HepG2 (cell line): ENCODE results near the gene LRRC4C. TPM values are rescaled to one million over a fixed set of nuclear protein-coding genes. Genes with fewer than 3 reads are reported as not detected.

ENCODE experiments used
- ATAC-seq: fragments of 200-7000 bp; cut with Tn5 transposase; 3 replicates; pipeline ENCODE4 v1.9.1; 2020; ENCODE audit warnings: mild to moderate bottlenecking, moderate library complexity
- BruUV-seq: library from RNA; stranded (reverse); fragments of 400-500 nt; replicated peaks from 2 replicates; lab custom pipeline; 2021; lab: Mats Ljungman, UMichigan
- CTCF ChIA-PET: fragments of 300-600 bp; formaldehyde crosslinking; extraction: SDS; loops from one replicate; lab custom pipeline; 2021; ENCODE audit warnings: low total read pairs, inconsistent platforms, low intra/inter-chr PET ratio; lab: Yijun Ruan, JAX
- POLR2A ChIA-PET: fragments of 350-600 bp; sonication (Branson Sonifier 250); formaldehyde crosslinking; loops from one replicate; lab custom pipeline; 2020; ENCODE audit warnings: antibody characterized with exemption, inconsistent platforms; lab: Yijun Ruan, JAX
- DNase-seq: peaks from one replicate; pipeline ENCODE4 v3.0.0-alpha.2; 2015; ENCODE audit warnings: low spot score
- FAIRE-seq: peaks from 3 replicates; lab custom pipeline; 2011; peaks lifted over from hg19 to GRCh38; lab: Jason Lieb, UNC
- H2AFZ ChIP-seq: one replicate; pipeline ENCODE4 v1.6.1; 2011; ENCODE audit warnings: low read length, inconsistent platforms
- H3K27ac ChIP-seq: fragments of 300-600 bp; 3 replicates; pipeline ENCODE4 v1.8.0; 2011; ENCODE audit warnings: mixed run types, mild to moderate bottlenecking, mixed read lengths, low read length, inconsistent platforms; ENCODE audit not compliant: insufficient read depth; ENCODE audit errors: extremely low read length
- H3K27me3 ChIP-seq, 2 experiments: fragments of 200-600 bp in 1 of 2; 2 replicates in 1 of 2; 3 replicates in 1 of 2; pipeline versions ENCODE4 v1.6.0 to v1.8.0; 2011; ENCODE audit warnings: low read length in 2 of 2, mild to moderate bottlenecking in 2 of 2, moderate library complexity in 2 of 2, inconsistent platforms in 1 of 2; ENCODE audit not compliant: insufficient read depth in 2 of 2, control insufficient read depth in 1 of 2
- H3K36me3 ChIP-seq, 2 experiments: fragments of 200-600 bp in 1 of 2; replicated peaks in 1 of 2; 2 replicates in 1 of 2; 3 replicates in 1 of 2; pipeline versions ENCODE4 v1.5.1 to v1.8.0; 2011; ENCODE audit warnings: low read length in 2 of 2, inconsistent platforms in 1 of 2; ENCODE audit not compliant: insufficient read depth in 2 of 2, control insufficient read depth in 1 of 2
- H3K4me1 ChIP-seq: 2 replicates; pipeline ENCODE4 v1.5.1; 2012; ENCODE audit warnings: low read length, inconsistent platforms; ENCODE audit not compliant: insufficient read depth
- H3K4me2 ChIP-seq: 2 replicates; pipeline ENCODE4 v1.6.0; 2011; ENCODE audit warnings: low read depth, low read length, inconsistent platforms
- H3K4me3 ChIP-seq, 3 experiments: fragments of 200-600 bp in 1 of 3; sonication (generic), shearing (Covaris generic) in 1 of 3; replicated peaks in 1 of 3; 2 replicates each; pipeline ENCODE4 v1.5.1; 2011 to 2016; ENCODE audit warnings: low read length in 3 of 3, inconsistent platforms in 2 of 3, low read depth in 2 of 3, mild to moderate bottlenecking in 2 of 3, control low read depth in 1 of 3, mixed read lengths in 1 of 3; ENCODE audit not compliant: insufficient read depth in 1 of 3
- H3K79me2 ChIP-seq: one replicate; pipeline ENCODE4 v1.6.1; 2011; ENCODE audit warnings: low read length, inconsistent platforms; ENCODE audit not compliant: insufficient read depth
- H3K9ac ChIP-seq: 2 replicates; pipeline ENCODE4 v1.6.0; 2011; ENCODE audit warnings: mild to moderate bottlenecking, low read depth, low read length, inconsistent platforms; ENCODE audit not compliant: insufficient read depth
- H3K9me3 ChIP-seq: 2 replicates; pipeline ENCODE4 v1.5.1; 2012; ENCODE audit warnings: mild to moderate bottlenecking, low read length
- H4K20me1 ChIP-seq: 2 replicates; pipeline ENCODE4 v1.6.0; 2011; ENCODE audit warnings: inconsistent platforms, mild to moderate bottlenecking, low read length, moderate library complexity; ENCODE audit not compliant: insufficient read depth
- ELF3 ChIP-seq: IDR thresholded peaks from 2 replicates; pipeline ENCODE4 v1.6.1; 2016; ENCODE audit warnings: missing genetic modification reagents, missing compliant biosample characterization
- HNRNPLL ChIP-seq: fragments of 200-400 bp; formaldehyde crosslinking; IDR thresholded peaks from 2 replicates; pipeline ENCODE4 v1.6.1; 2017; ENCODE audit warnings: mild to moderate bottlenecking, low read depth, low read length; ENCODE audit not compliant: poor library complexity, severe bottlenecking
- RFXAP ChIP-seq: sonication (generic); formaldehyde crosslinking; IDR thresholded peaks from 2 replicates; pipeline ENCODE4 v1.4.0; 2020; ENCODE audit warnings: missing genetic modification reagents, borderline replicate concordance
- ZBTB8A ChIP-seq: sonication (generic); formaldehyde crosslinking; IDR thresholded peaks from 2 replicates; pipeline ENCODE4 v1.4.0; 2020; ENCODE audit warnings: mild to moderate bottlenecking, low read depth, missing genetic modification reagents, borderline replicate concordance
- ZC3H13 ChIP-seq: sonication (generic); formaldehyde crosslinking; IDR thresholded peaks from 2 replicates; pipeline ENCODE4 v1.8.1; 2023; ENCODE audit warnings: mild to moderate bottlenecking, missing genetic modification reagents, moderate library complexity
- ZFX ChIP-seq: sonication (generic); formaldehyde crosslinking; IDR thresholded peaks from 2 replicates; pipeline ENCODE4 v1.4.0; 2020; ENCODE audit warnings: mild to moderate bottlenecking, low read depth, missing genetic modification reagents, moderate library complexity
- ZNF749 ChIP-seq: sonication (generic); formaldehyde crosslinking; IDR thresholded peaks from 2 replicates; pipeline ENCODE4 v1.8.0; 2022; ENCODE audit warnings: mild to moderate bottlenecking, missing genetic modification reagents, moderate library complexity, borderline replicate concordance
- ZNF850 ChIP-seq: sonication (generic); formaldehyde crosslinking; conservative IDR thresholded peaks from 2 replicates; pipeline ENCODE4 v1.9.0; 2021; ENCODE audit warnings: mild to moderate bottlenecking, missing genetic modification reagents
- ZSCAN30 ChIP-seq: sonication (generic); formaldehyde crosslinking; IDR thresholded peaks from 2 replicates; pipeline ENCODE4 v1.5.0; 2020; ENCODE audit warnings: mild to moderate bottlenecking, missing genetic modification reagents
- WGBS: methylation state at CpG from one replicate; pipeline ENCODE4 v1.1.6; 2017; ENCODE audit warnings: low lambda C conversion rate; 5-methylcytosine and 5-hydroxymethylcytosine counted together
- in situ Hi-C: cut with HindIII; loops from 2 replicates; pipeline ENCODE4 v1.10.0; 2017; ENCODE audit warnings: low pct_unique_long_range_greater_than_20kb; ENCODE audit not compliant: extremely low pct_ligation_motif_present
- intact Hi-C: fragments of 100-400 bp; cut with micrococcal nuclease; formaldehyde crosslinking; loops from one replicate; pipeline ENCODE4 v1.10.0; 2022; ENCODE audit not compliant: unreplicated experiment
- polyA plus RNA-seq, 8 experiments: library from polyadenylated mRNA; depleted of rRNA in 3 of 8; stranded (reverse) in 7 of 8; unstranded in 1 of 8; fragments of >200 nt; fragmentation: Illumina TruSeq in 4 of 8; extraction: Trizol in 4 of 8; gene quantifications; 2 replicates each; pipeline versions ENCODE4 v1.2.1 to v1.2.3, GENCODE V29; 2011 to 2016; ENCODE audit warnings: low read depth in 4 of 8, missing spikeins in 1 of 8, mixed read lengths in 1 of 8; ENCODE audit not compliant: insufficient read depth in 1 of 8
- total RNA-seq, 5 experiments: library from RNA; depleted of rRNA; stranded (reverse); fragments of >200 nt; fragmentation: Illumina TruSeq; extraction: Trizol; gene quantifications; 2 replicates each; pipeline ENCODE4 v1.2.3, GENCODE V29; 2016; ENCODE audit warnings: low read depth in 1 of 5
- TF ChIP-seq, protein P1 (sequence below), 2 experiments: IDR thresholded peaks; 2 replicates each; pipeline ENCODE4 v1.6.1; 2011 to 2012; ENCODE audit warnings: low read length in 2 of 2, borderline replicate concordance in 1 of 2, low read depth in 1 of 2, mild to moderate bottlenecking in 1 of 2, moderate library complexity in 1 of 2
- TF ChIP-seq, protein P2 (sequence below): sonication (generic); formaldehyde crosslinking; IDR thresholded peaks from 2 replicates; pipeline ENCODE4 v1.8.0; 2023; ENCODE audit warnings: mild to moderate bottlenecking, missing genetic modification reagents

The LRRC4C gene
- total and polyA plus RNA-seq, 2 of the 13 experiments (the other 11 are each of a cell fraction or from before 2014, with no cell fraction given): not detected

DNA sequence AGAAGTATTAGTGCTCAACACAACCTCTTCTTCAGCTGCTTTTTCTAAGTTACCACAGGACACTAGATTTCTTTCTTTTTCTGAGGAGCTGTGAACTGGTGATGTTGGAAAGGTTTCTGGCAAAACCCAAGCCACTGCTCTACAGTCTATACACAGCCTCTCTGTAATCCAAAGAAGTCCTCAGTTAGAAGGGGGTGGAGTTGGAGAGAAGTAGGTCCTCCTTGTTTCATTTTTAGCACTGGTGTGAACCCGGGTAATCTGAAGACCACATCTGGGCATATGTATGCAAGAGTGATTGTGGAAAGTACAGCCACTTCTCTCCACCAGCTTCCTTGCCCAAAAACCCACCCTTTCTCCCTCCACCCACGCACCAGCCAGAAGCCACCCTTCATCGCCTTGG lies 1168.1 kb downstream of the LRRC4C start:
- no peak overlapping the region for H3K27ac ChIP-seq
- ChIA-PET CTCF (no interaction called here), POLR2A (no interaction called here)
- ATAC-seq: no peak
- no peak for DNase-seq
- no peaks in the 10 kb centered on the region for H3K79me2 ChIP-seq
- H3K36me3 ChIP-seq: no peaks in the 10 kb centered on the region
- no peak for FAIRE-seq
- in situ Hi-C loops: no loop called here
- no TSS peak for BruUV-seq
- H3K9me3 ChIP-seq: no peaks in the 10 kb centered on the region
- H2AFZ ChIP-seq: no peak overlapping the region
- TF ChIP-seq ZNF850 (CRISPR knock-in tag) (no peak), ZBTB8A (CRISPR knock-in tag) (no peak), RFXAP (no peak), ZSCAN30 (CRISPR knock-in tag) (no peak), HNRNPLL (no peak), ELF3 (no peak), ZNF749 (no peak), ZFX (CRISPR knock-in tag) (no peak), ZC3H13 (CRISPR knock-in tag) (no peak)
- TF ChIP-seq, protein P1, sequence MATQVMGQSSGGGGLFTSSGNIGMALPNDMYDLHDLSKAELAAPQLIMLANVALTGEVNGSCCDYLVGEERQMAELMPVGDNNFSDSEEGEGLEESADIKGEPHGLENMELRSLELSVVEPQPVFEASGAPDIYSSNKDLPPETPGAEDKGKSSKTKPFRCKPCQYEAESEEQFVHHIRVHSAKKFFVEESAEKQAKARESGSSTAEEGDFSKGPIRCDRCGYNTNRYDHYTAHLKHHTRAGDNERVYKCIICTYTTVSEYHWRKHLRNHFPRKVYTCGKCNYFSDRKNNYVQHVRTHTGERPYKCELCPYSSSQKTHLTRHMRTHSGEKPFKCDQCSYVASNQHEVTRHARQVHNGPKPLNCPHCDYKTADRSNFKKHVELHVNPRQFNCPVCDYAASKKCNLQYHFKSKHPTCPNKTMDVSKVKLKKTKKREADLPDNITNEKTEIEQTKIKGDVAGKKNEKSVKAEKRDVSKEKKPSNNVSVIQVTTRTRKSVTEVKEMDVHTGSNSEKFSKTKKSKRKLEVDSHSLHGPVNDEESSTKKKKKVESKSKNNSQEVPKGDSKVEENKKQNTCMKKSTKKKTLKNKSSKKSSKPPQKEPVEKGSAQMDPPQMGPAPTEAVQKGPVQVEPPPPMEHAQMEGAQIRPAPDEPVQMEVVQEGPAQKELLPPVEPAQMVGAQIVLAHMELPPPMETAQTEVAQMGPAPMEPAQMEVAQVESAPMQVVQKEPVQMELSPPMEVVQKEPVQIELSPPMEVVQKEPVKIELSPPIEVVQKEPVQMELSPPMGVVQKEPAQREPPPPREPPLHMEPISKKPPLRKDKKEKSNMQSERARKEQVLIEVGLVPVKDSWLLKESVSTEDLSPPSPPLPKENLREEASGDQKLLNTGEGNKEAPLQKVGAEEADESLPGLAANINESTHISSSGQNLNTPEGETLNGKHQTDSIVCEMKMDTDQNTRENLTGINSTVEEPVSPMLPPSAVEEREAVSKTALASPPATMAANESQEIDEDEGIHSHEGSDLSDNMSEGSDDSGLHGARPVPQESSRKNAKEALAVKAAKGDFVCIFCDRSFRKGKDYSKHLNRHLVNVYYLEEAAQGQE (IDR thresholded peaks at IDR 0.05; ENCODE audit: borderline replicate concordance in 1 of 2, low read depth in 1 of 2, low read length in 2 of 2): no peak
- TF ChIP-seq, protein P2, sequence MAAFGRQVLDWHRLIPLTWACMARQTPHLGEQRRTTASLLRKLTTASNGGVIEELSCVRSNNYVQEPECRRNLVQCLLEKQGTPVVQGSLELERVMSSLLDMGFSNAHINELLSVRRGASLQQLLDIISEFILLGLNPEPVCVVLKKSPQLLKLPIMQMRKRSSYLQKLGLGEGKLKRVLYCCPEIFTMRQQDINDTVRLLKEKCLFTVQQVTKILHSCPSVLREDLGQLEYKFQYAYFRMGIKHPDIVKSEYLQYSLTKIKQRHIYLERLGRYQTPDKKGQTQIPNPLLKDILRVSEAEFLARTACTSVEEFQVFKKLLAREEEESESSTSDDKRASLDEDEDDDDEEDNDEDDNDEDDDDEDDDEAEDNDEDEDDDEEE: no peak
- H3K27me3 ChIP-seq: 0 out of 5 replicates have a peak, but pooled peaks cover 0 to 3% of the 10 kb centered on the region in 2 experiments
- intact Hi-C loops: no loop called here
- H3K4me3 ChIP-seq: no peak overlapping the region
- no peaks in the 10 kb centered on the region for H4K20me1 ChIP-seq
- H3K4me1 ChIP-seq: peaks cover 7% of the 10 kb centered on the region; the same call in 1 of the 2 replicates
- no peak overlapping the region for H3K9ac ChIP-seq
- no peak overlapping the region for H3K4me2 ChIP-seq
- WGBS: 31% methylated on average over 3 of the region's 3 CpGs
